Activated CD8-positive, alpha-beta T cell treated with anti-CD3 and anti-CD28 coated beads for 36 hours (primary cell): ENCODE measurements around the gene CSRNP2. TPM values are rescaled to one million over a fixed set of nuclear protein-coding genes. Genes with fewer than 3 reads are reported as not detected.

ENCODE experiments used
- ATAC-seq: fragments of 200-7000 bp; cut with Tn5 transposase; one replicate; pipeline ENCODE4 v1.10.0; 2021; ENCODE audit warnings: mild to moderate bottlenecking, moderate library complexity
- CTCF ChIA-PET: fragments of 350-600 bp; sonication (Branson Sonifier 250); formaldehyde crosslinking; loops from one replicate; lab custom pipeline; 2021; ENCODE audit warnings: antibody characterized with exemption; lab: Charles Lee
- POLR2A ChIA-PET: fragments of 350-600 bp; sonication (Branson Sonifier 250); formaldehyde crosslinking; loops from one replicate; lab custom pipeline; 2021; ENCODE audit warnings: antibody characterized with exemption; lab: Charles Lee
- DNase-seq: peaks from one replicate; pipeline ENCODE4 v3.0.0-alpha.2; 2020
- H3K27ac Mint-ChIP-seq: one replicate; pipeline ENCODE4 v1.8.0; 2021; ENCODE audit warnings: mild to moderate bottlenecking, mixed read lengths
- H3K27me3 Mint-ChIP-seq: one replicate; pipeline ENCODE4 v1.8.0; 2021; ENCODE audit warnings: mixed read lengths
- H3K36me3 Mint-ChIP-seq: one replicate; pipeline ENCODE4 v1.8.0; 2021; ENCODE audit warnings: low read depth, mixed read lengths
- H3K4me1 Mint-ChIP-seq: one replicate; pipeline ENCODE4 v1.8.0; 2021; ENCODE audit warnings: low read depth, mixed read lengths
- H3K4me3 Mint-ChIP-seq: one replicate; pipeline ENCODE4 v1.8.0; 2021; ENCODE audit warnings: mild to moderate bottlenecking, moderate library complexity, mixed read lengths
- H3K9me3 Mint-ChIP-seq: one replicate; pipeline ENCODE4 v1.8.0; 2021; ENCODE audit warnings: mixed read lengths
- CTCF ChIP-seq: fragments of 200-600 bp; IDR thresholded peaks from one replicate; pipeline ENCODE4 v1.8.0; 2022; ENCODE audit warnings: antibody characterized with exemption, mild to moderate bottlenecking
- intact Hi-C: fragments of 100-400 bp; cut with micrococcal nuclease; formaldehyde crosslinking; loops from one replicate; pipeline ENCODE4 v1.10.0; 2022
- total RNA-seq, 2 experiments: library from RNA; stranded (reverse); gene quantifications; one replicate each; pipeline ENCODE4 v1.2.3, GENCODE V29; 2021

CSRNP2 gene
- total RNA-seq, 2 experiments from 2014 or later: 9.2 to 9.6 TPM

GRCh38 chr12:51051787-51052186 is 31.6 kb downstream of the CSRNP2 start:
- POLR2A ChIA-PET: interaction anchor here (0.6 to 1.9 kb wide), 4 partner anchors 25 to 54 kb away, joined by 3 to 5 read pairs (median 4); partner anchors contain the start of gene CSRNP2
- no peaks in the 10 kb centered on the region for H3K27me3 Mint-ChIP-seq
- no peak for TF ChIP-seq CTCF
- H3K4me1 Mint-ChIP-seq: peaks cover 25% of the 10 kb centered on the region
- CTCF ChIA-PET: interaction anchor here (1.2 to 1.4 kb wide), 2 partner anchors 9 to 287 kb away, joined by 3 to 4 read pairs; no protein-coding TSS in a partner anchor
- peaks cover 46% of the 10 kb centered on the region for H3K36me3 Mint-ChIP-seq
- DNase-seq (no peak), ATAC-seq (no peak)
- intact Hi-C loops: no loop called here
- H3K9me3 Mint-ChIP-seq: no peaks in the 10 kb centered on the region
- H3K4me3 Mint-ChIP-seq: no peak overlapping the region
- peak overlapping the region; percentile 77 for H3K27ac Mint-ChIP-seq

GRCh38 chr12:51049525-51049924 is 33.9 kb downstream of the CSRNP2 start:
- DNase-seq (no peak), ATAC-seq (no peak)
- no peaks in the 10 kb centered on the region for H3K9me3 Mint-ChIP-seq
- peaks cover 35% of the 10 kb centered on the region for H3K36me3 Mint-ChIP-seq
- intact Hi-C loops: no loop called here
- CTCF ChIA-PET: interaction anchor here (0.9 to 2.9 kb wide), 3 partner anchors 40 to 292 kb away, joined by 4 to 10 read pairs (median 4); no protein-coding TSS in a partner anchor
- H3K4me3 Mint-ChIP-seq: peak overlapping the region; percentile 97
- no peak for TF ChIP-seq CTCF
- H3K27ac Mint-ChIP-seq: peak overlapping the region; percentile 96
- peaks cover 28% of the 10 kb centered on the region for H3K4me1 Mint-ChIP-seq
- no peaks in the 10 kb centered on the region for H3K27me3 Mint-ChIP-seq
- POLR2A ChIA-PET: interaction anchor here (1.2 to 2.5 kb wide), 2 partner anchors 33 to 201 kb away, joined by 3 to 11 read pairs; partner anchors contain the start of gene CSRNP2

- H3K4me1 Mint-ChIP-seq: peaks cover 28% of the 10 kb centered on the region
- intact Hi-C loops: no loop called here
- no peaks in the 10 kb centered on the region for H3K9me3 Mint-ChIP-seq
Observed at GRCh38 chr12:51048661-51049251, 34.6 kb downstream of the CSRNP2 start.

GRCh38 chr12:51047655-51048540 is 35.5 kb downstream of the CSRNP2 start, which contains the start of gene LETMD1:
Gene LETMD1 (plus strand): TSS chr12:51048327. CDS start chr12:51048357, 30 bp downstream.
- ChIA-PET POLR2A (interaction anchor here (1.2 to 2.5 kb wide), 7 partner anchors 22 to 207 kb away, joined by 3 to 11 read pairs (median 5); partner anchors contain the start of genes CSRNP2, POU6F1 and SLC11A2), CTCF (interaction anchor here (0.6 to 2.9 kb wide), 13 partner anchors 14 to 283 kb away, joined by 3 to 10 read pairs (median 4); partner anchors contain the start of genes POU6F1 and SLC11A2)
- Mint-ChIP-seq H3K27me3 (no peaks in the 10 kb centered on the region), H3K9me3 (no peaks in the 10 kb centered on the region), H3K4me1 (peaks cover 28% of the 10 kb centered on the region), H3K36me3 (peaks cover 23% of the 10 kb centered on the region), H3K4me3 (peak within 1 kb of the TSS; percentile 97), H3K27ac (peak within 1 kb of the TSS; percentile 96)
- DNase-seq: peak; percentile 94
- intact Hi-C loops: no loop called here
- TF ChIP-seq CTCF: peak; percentile 95
- ATAC-seq: peak; percentile 97

More at GRCh38 chr12:51048661-51049251, 34.6 kb downstream of the CSRNP2 start:
- CTCF ChIA-PET: interaction anchor here (0.8 to 2.9 kb wide), 5 partner anchors 13 to 292 kb away, joined by 3 to 10 read pairs (median 4); no protein-coding TSS in a partner anchor
- H3K27me3 Mint-ChIP-seq: no peaks in the 10 kb centered on the region
- POLR2A ChIA-PET: interaction anchor here (0.6 to 2.5 kb wide), 11 partner anchors 13 to 206 kb away, joined by 3 to 11 read pairs (median 4); partner anchors contain the start of genes CSRNP2, POU6F1 and SLC11A2
- peaks cover 29% of the 10 kb centered on the region for H3K36me3 Mint-ChIP-seq
- peak overlapping the region; percentile 97 for H3K4me3 Mint-ChIP-seq
- peak overlapping the region; percentile 96 for H3K27ac Mint-ChIP-seq
- DNase-seq (no peak), ATAC-seq (no peak)
- no peak for TF ChIP-seq CTCF
